HL-60 (cell line): Measurements from ENCODE around the gene ARMC10.

Source experiments
- CTCF ChIP-seq: IDR thresholded peaks from one replicate; pipeline ENCODE4 v1.5.1; 2011; ENCODE audit warnings: low read length, control low read depth, inconsistent platforms; ENCODE audit not compliant: insufficient read depth
- POLR2AphosphoS5 ChIP-seq: IDR thresholded peaks from 2 replicates; pipeline ENCODE4 v1.6.1; 2012; ENCODE audit warnings: low read depth
- REST ChIP-seq: IDR thresholded peaks from 2 replicates; pipeline ENCODE4 v1.6.1; 2012; ENCODE audit warnings: low read depth; ENCODE audit not compliant: insufficient replicate concordance

- TF ChIP-seq CTCF (no peak), REST (no peak), POLR2AphosphoS5 (no peak)
Observed at GRCh38 chr7:103068414-103069403, 6.2 kb upstream of the ARMC10 start.
